Rectal smooth muscle tissue (tissue), 1 donor: Measurements from ENCODE around the gene PDE7B.

Source experiments
- H3K27ac ChIP-seq: one replicate; pipeline ENCODE4 v1.7.0; 2013; ENCODE audit warnings: low read depth, low read length, inconsistent platforms
- H3K27me3 ChIP-seq: one replicate; pipeline ENCODE4 v1.7.0; 2013; ENCODE audit warnings: low read length; ENCODE audit not compliant: control insufficient read depth, insufficient read depth
- H3K36me3 ChIP-seq: one replicate; pipeline ENCODE4 v1.7.0; 2013; ENCODE audit warnings: low read length; ENCODE audit not compliant: control insufficient read depth, insufficient read depth
- H3K4me1 ChIP-seq: one replicate; pipeline ENCODE4 v1.7.0; 2013; ENCODE audit warnings: low read length; ENCODE audit not compliant: control insufficient read depth, insufficient read depth
- H3K4me3 ChIP-seq: one replicate; pipeline ENCODE4 v1.7.0; 2013; ENCODE audit warnings: low read length
- H3K9ac ChIP-seq: one replicate; pipeline ENCODE4 v1.7.0; 2013; ENCODE audit warnings: low read length

The PDE7B gene

GRCh38 chr6:136186363-136186762 is 334.9 kb downstream of the PDE7B start:
- no peak overlapping the region for H3K4me3 ChIP-seq
- no peak overlapping the region for H3K9ac ChIP-seq
- no peaks in the 10 kb centered on the region for H3K4me1 ChIP-seq
- no peaks in the 10 kb centered on the region for H3K27me3 ChIP-seq
- no peaks in the 10 kb centered on the region for H3K36me3 ChIP-seq
- no peak overlapping the region for H3K27ac ChIP-seq

- Histone ChIP-seq H3K9ac (no peak overlapping the region), H3K27me3 (no peaks in the 10 kb centered on the region), H3K4me1 (no peaks in the 10 kb centered on the region), H3K36me3 (no peaks in the 10 kb centered on the region), H3K4me3 (no peak overlapping the region), H3K27ac (no peak overlapping the region)
Observed at GRCh38 chr6:136188486-136188885, 337.0 kb downstream of the PDE7B start.

GRCh38 chr6:136189104-136189503 is 337.6 kb downstream of the PDE7B start:
- no peaks in the 10 kb centered on the region for H3K27me3 ChIP-seq
- H3K9ac ChIP-seq = no peak overlapping the region
- H3K27ac ChIP-seq = no peak overlapping the region
- no peak overlapping the region for H3K4me3 ChIP-seq
- no peaks in the 10 kb centered on the region for H3K4me1 ChIP-seq
- H3K36me3 ChIP-seq = no peaks in the 10 kb centered on the region

- no peaks in the 10 kb centered on the region for H3K36me3 ChIP-seq
- H3K9ac ChIP-seq = no peak overlapping the region
- H3K27me3 ChIP-seq = no peaks in the 10 kb centered on the region
- H3K27ac ChIP-seq = no peak overlapping the region
- H3K4me3 ChIP-seq = no peak overlapping the region
- no peaks in the 10 kb centered on the region for H3K4me1 ChIP-seq
Observed at GRCh38 chr6:136191606-136192312, 340.3 kb downstream of the PDE7B start.

GRCh38 chr6:136192902-136193301 is 341.4 kb downstream of the PDE7B start:
- no peaks in the 10 kb centered on the region for H3K36me3 ChIP-seq
- no peaks in the 10 kb centered on the region for H3K4me1 ChIP-seq

GRCh38 chr6:136201732-136202131 is 350.2 kb downstream of the PDE7B start:
- Histone ChIP-seq H3K9ac (no peak overlapping the region), H3K27me3 (no peaks in the 10 kb centered on the region), H3K4me1 (no peaks in the 10 kb centered on the region), H3K36me3 (no peaks in the 10 kb centered on the region), H3K4me3 (no peak overlapping the region), H3K27ac (no peak overlapping the region)

More at GRCh38 chr6:136192902-136193301, 341.4 kb downstream of the PDE7B start:
- H3K4me3 ChIP-seq = no peak overlapping the region
- no peak overlapping the region for H3K27ac ChIP-seq
- no peaks in the 10 kb centered on the region for H3K27me3 ChIP-seq
- no peak overlapping the region for H3K9ac ChIP-seq

- H3K9ac ChIP-seq = no peak overlapping the region
- H3K36me3 ChIP-seq = no peaks in the 10 kb centered on the region
- no peak overlapping the region for H3K4me3 ChIP-seq
- H3K27ac ChIP-seq = no peak overlapping the region
- no peaks in the 10 kb centered on the region for H3K27me3 ChIP-seq
- no peaks in the 10 kb centered on the region for H3K4me1 ChIP-seq
Observed at GRCh38 chr6:136208783-136209182, 357.3 kb downstream of the PDE7B start.

- H3K4me3 ChIP-seq = no peak overlapping the region
- H3K36me3 ChIP-seq = no peaks in the 10 kb centered on the region
- no peak overlapping the region for H3K9ac ChIP-seq
- H3K27ac ChIP-seq = no peak overlapping the region
- no peaks in the 10 kb centered on the region for H3K4me1 ChIP-seq
- no peaks in the 10 kb centered on the region for H3K27me3 ChIP-seq
Observed at GRCh38 chr6:136209496-136209895, 358.0 kb downstream of the PDE7B start.

GRCh38 chr6:136210398-136211165 is 359.1 kb downstream of the PDE7B start:
- no peak overlapping the region for H3K27ac ChIP-seq
- H3K36me3 ChIP-seq = no peaks in the 10 kb centered on the region
- H3K27me3 ChIP-seq = no peaks in the 10 kb centered on the region
- H3K4me3 ChIP-seq = no peak overlapping the region
- H3K9ac ChIP-seq = no peak overlapping the region
- no peaks in the 10 kb centered on the region for H3K4me1 ChIP-seq

GRCh38 chr6:136212608-136213007 is 361.1 kb downstream of the PDE7B start:
- H3K9ac ChIP-seq = no peak overlapping the region
- no peaks in the 10 kb centered on the region for H3K36me3 ChIP-seq
- no peaks in the 10 kb centered on the region for H3K27me3 ChIP-seq
- no peaks in the 10 kb centered on the region for H3K4me1 ChIP-seq
- no peak overlapping the region for H3K27ac ChIP-seq
- no peak overlapping the region for H3K4me3 ChIP-seq

GRCh38 chr6:136213012-136213539 is 361.6 kb downstream of the PDE7B start:
- Histone ChIP-seq H3K4me3 (no peak overlapping the region), H3K4me1 (no peaks in the 10 kb centered on the region)

GRCh38 chr6:136213853-136214252 is 362.4 kb downstream of the PDE7B start:
- H3K27me3 ChIP-seq = no peaks in the 10 kb centered on the region

More at GRCh38 chr6:136213012-136213539, 361.6 kb downstream of the PDE7B start:
- Histone ChIP-seq H3K9ac (no peak overlapping the region), H3K27me3 (no peaks in the 10 kb centered on the region), H3K36me3 (no peaks in the 10 kb centered on the region), H3K27ac (no peak overlapping the region)

More at GRCh38 chr6:136213853-136214252, 362.4 kb downstream of the PDE7B start:
- H3K9ac ChIP-seq = no peak overlapping the region
- no peak overlapping the region for H3K4me3 ChIP-seq
- H3K27ac ChIP-seq = no peak overlapping the region
- no peaks in the 10 kb centered on the region for H3K36me3 ChIP-seq
- no peaks in the 10 kb centered on the region for H3K4me1 ChIP-seq
